ENCODE data around the gene TUT7. TPM values are rescaled to one million over a fixed set of nuclear protein-coding genes. Genes with fewer than 3 reads are reported as not detected.
"Not testable (repeated sequence)": the region's sequence is repeated elsewhere in the genome, so short reads cannot be mapped to it uniquely, and the experiment has no call there.

The TUT7 gene, protein sequence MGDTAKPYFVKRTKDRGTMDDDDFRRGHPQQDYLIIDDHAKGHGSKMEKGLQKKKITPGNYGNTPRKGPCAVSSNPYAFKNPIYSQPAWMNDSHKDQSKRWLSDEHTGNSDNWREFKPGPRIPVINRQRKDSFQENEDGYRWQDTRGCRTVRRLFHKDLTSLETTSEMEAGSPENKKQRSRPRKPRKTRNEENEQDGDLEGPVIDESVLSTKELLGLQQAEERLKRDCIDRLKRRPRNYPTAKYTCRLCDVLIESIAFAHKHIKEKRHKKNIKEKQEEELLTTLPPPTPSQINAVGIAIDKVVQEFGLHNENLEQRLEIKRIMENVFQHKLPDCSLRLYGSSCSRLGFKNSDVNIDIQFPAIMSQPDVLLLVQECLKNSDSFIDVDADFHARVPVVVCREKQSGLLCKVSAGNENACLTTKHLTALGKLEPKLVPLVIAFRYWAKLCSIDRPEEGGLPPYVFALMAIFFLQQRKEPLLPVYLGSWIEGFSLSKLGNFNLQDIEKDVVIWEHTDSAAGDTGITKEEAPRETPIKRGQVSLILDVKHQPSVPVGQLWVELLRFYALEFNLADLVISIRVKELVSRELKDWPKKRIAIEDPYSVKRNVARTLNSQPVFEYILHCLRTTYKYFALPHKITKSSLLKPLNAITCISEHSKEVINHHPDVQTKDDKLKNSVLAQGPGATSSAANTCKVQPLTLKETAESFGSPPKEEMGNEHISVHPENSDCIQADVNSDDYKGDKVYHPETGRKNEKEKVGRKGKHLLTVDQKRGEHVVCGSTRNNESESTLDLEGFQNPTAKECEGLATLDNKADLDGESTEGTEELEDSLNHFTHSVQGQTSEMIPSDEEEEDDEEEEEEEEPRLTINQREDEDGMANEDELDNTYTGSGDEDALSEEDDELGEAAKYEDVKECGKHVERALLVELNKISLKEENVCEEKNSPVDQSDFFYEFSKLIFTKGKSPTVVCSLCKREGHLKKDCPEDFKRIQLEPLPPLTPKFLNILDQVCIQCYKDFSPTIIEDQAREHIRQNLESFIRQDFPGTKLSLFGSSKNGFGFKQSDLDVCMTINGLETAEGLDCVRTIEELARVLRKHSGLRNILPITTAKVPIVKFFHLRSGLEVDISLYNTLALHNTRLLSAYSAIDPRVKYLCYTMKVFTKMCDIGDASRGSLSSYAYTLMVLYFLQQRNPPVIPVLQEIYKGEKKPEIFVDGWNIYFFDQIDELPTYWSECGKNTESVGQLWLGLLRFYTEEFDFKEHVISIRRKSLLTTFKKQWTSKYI (N-terminal part only)
- 10 to 100 TPM; 32.0 to 33.6 TPM for total RNA-seq

GRCh38 chr9:86354011-86354817 is at the start of gene TUT7:
TSS of gene TUT7 (minus strand) at chr9:86354410. CDS start at chr9:86353199, 1,211 bp downstream.
- POLR2A ChIA-PET = interaction anchor here (0.9 to 1.1 kb wide), 2 partner anchors 27 to 71 kb away, joined by 5 to 6 read pairs; partner anchors contain the start of gene ISCA1
- Mint-ChIP-seq H3K27me3 (peaks cover 2% of the 10 kb centered on the region), H3K4me1 (ENCODE audit: low read depth) (peaks cover 26% of the 10 kb centered on the region), H3K27ac (peak within 1 kb of the TSS; percentile 97), H3K9me3 (no peaks in the 10 kb centered on the region), H3K4me3 (peak within 1 kb of the TSS; percentile 93), H3K36me3 (ENCODE audit: low read depth) (peaks cover 19% of the 10 kb centered on the region)
- TF ChIP-seq CTCF (IDR thresholded peaks at IDR 0.05) = no peak
- DNase-seq (peak; percentile 95), ATAC-seq (peak; percentile 94)
- CTCF ChIA-PET = no interaction called here
- intact Hi-C loops (cut with micrococcal nuclease) = no loop called here

GRCh38 chr9:86402591-86402990 is 48.4 kb upstream of the TUT7 start:
- DNase-seq (no peak), ATAC-seq (no peak)
- no peaks in the 10 kb centered on the region for H3K9me3 Mint-ChIP-seq
- no peak overlapping the region for H3K27ac Mint-ChIP-seq
- H3K27me3 Mint-ChIP-seq = no peaks in the 10 kb centered on the region
- TF ChIP-seq CTCF (IDR thresholded peaks at IDR 0.05) = no peak
- H3K36me3 Mint-ChIP-seq (ENCODE audit: low read depth) = no peaks in the 10 kb centered on the region
- no peak overlapping the region for H3K4me3 Mint-ChIP-seq
- H3K4me1 Mint-ChIP-seq (ENCODE audit: low read depth) = peaks cover 9% of the 10 kb centered on the region
- intact Hi-C loops (cut with micrococcal nuclease) = no loop called here
- ChIA-PET POLR2A (no interaction called here), CTCF (no interaction called here)

- POLR2A ChIA-PET = no interaction called here
- H3K27ac Mint-ChIP-seq = no peak overlapping the region
- CTCF ChIA-PET = no interaction called here
These were observed 42.2 kb upstream of the TUT7 start for GRCh38 chr9:86396412-86396811.

DNA sequence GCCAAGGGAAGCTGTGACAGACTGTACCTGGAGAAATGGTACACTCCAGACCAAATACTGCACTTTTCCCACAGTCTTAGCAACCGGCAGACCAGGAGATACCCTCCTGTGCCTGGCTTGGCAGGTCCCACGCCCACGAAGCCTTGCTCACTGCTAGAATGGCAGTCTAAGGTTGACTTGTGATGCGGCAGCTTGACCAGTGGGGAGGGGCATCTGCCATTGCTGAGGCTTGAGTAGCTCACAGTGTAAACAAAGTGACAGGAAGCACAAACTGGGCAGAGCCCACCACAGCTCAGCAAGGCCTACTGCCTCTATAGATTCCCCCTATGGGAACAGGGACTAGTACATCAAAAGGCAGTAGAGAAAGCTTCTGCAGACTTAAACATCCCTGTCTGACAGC is 36.0 kb upstream of the TUT7 start:
- H3K4me1 Mint-ChIP-seq (ENCODE audit: low read depth); DNase-seq; ATAC-seq; intact Hi-C loops (cut with micrococcal nuclease); H3K9me3 Mint-ChIP-seq; H3K27ac Mint-ChIP-seq; H3K36me3 Mint-ChIP-seq (ENCODE audit: low read depth); POLR2A ChIA-PET; CTCF ChIA-PET; H3K4me3 Mint-ChIP-seq: not testable (repeated sequence)
- H3K27me3 Mint-ChIP-seq = peaks cover 23% of the 10 kb centered on the region

More at GRCh38 chr9:86396412-86396811, 42.2 kb upstream of the TUT7 start:
- intact Hi-C loops (cut with micrococcal nuclease) = no loop called here
- H3K36me3 Mint-ChIP-seq (ENCODE audit: low read depth) = no peaks in the 10 kb centered on the region
- no peak for TF ChIP-seq CTCF (IDR thresholded peaks at IDR 0.05)
- no peak for DNase-seq
- H3K9me3 Mint-ChIP-seq = peaks cover 3% of the 10 kb centered on the region
- H3K4me3 Mint-ChIP-seq = no peak overlapping the region
- no peaks in the 10 kb centered on the region for H3K4me1 Mint-ChIP-seq (ENCODE audit: low read depth)
- peaks cover 6% of the 10 kb centered on the region for H3K27me3 Mint-ChIP-seq
- ATAC-seq = no peak
